Muscle layer of duodenum (tissue), 2 donors: ENCODE measurements around the gene SCN4B.

Source experiments
- H3K27ac ChIP-seq: one replicate; pipeline ENCODE4 v1.7.0; 2013; ENCODE audit warnings: mild to moderate bottlenecking, low read length
- H3K27me3 ChIP-seq: one replicate; pipeline ENCODE4 v1.7.0; 2013; ENCODE audit warnings: low read depth, mild to moderate bottlenecking, control low read depth, low read length
- H3K36me3 ChIP-seq, 2 donors: one replicate each; pipeline ENCODE4 v1.7.0; 2013; ENCODE audit warnings: low read length in 2 of 2, control low read depth in 1 of 2, mild to moderate bottlenecking in 1 of 2; ENCODE audit not compliant: insufficient read depth in 2 of 2, control insufficient read depth in 1 of 2
- H3K4me1 ChIP-seq, 2 donors: one replicate each; pipeline ENCODE4 v1.7.0; 2013; ENCODE audit warnings: low read length in 2 of 2, mild to moderate bottlenecking in 2 of 2, control low read depth in 1 of 2, moderate library complexity in 1 of 2; ENCODE audit not compliant: insufficient read depth in 2 of 2, control insufficient read depth in 1 of 2
- H3K4me3 ChIP-seq, 2 donors: one replicate each; pipeline ENCODE4 v1.7.0; 2013; ENCODE audit warnings: low read length in 2 of 2, low read depth in 1 of 2, mild to moderate bottlenecking in 1 of 2
- H3K9me3 ChIP-seq, 2 donors: one replicate each; pipeline ENCODE4 v1.7.0; 2013; ENCODE audit warnings: low read length in 2 of 2, control low read depth in 1 of 2, mild to moderate bottlenecking in 1 of 2; ENCODE audit not compliant: control insufficient read depth in 1 of 2
- donor health status: healthy.

The SCN4B gene

DNA sequence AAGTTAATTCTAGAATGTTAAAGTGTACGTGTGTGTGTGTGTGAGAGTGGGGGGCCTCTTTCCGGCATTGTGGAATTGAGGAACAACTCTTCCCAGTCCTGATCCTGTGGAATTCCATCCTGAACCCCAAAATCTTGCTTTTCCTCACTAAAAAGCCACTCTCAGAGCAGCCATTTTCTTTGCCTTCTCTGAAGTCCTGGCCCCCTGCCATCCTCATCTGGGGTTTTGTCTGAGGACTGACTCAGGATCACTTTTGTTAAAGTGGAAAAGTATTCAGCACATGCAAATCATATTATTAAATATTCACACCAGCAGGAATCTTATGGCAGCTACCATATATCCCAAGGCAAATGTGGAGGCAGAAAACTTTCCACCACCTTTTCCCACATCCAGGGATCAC is 3.8 kb downstream of the SCN4B start:
- Histone ChIP-seq H3K4me3 (no peak overlapping the region), H3K27ac (no peak overlapping the region), H3K27me3 (peaks cover 18% of the 10 kb centered on the region), H3K36me3 (no peaks in the 10 kb centered on the region), H3K9me3 (no peaks in the 10 kb centered on the region), H3K4me1 (peaks cover 0 to 21% of the 10 kb centered on the region in 2 donors)

- Histone ChIP-seq H3K36me3 (no peaks in the 10 kb centered on the region), H3K4me3 (no peak overlapping the region), H3K9me3 (no peaks in the 10 kb centered on the region), H3K27me3 (peaks cover 14% of the 10 kb centered on the region), H3K4me1 (peaks cover 0 to 20% of the 10 kb centered on the region in 2 donors), H3K27ac (no peak overlapping the region)
Measured at GRCh38 chr11:118148240-118148639, 4.4 kb downstream of the SCN4B start.

DNA sequence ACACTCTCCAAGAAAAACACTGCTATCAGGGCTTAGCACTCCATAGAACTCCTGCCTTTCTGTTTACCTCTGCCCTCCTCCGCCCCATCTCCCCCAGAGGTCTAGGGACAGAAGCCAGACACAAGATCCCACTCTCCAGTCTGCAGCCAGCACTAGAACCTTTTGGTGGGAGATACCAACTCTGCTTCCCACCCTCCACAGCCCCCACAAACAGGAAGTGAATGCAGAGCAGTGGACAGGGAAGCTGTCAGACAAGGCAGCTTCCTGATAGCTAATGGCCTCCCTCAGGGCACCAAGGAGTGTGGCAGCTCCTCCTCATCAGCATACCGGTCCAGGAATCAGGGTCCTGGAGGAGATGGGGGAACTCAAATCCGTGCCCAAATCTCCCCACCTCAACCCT is 5.1 kb downstream of the SCN4B start:
- no peaks in the 10 kb centered on the region for H3K9me3 ChIP-seq
- no peak overlapping the region for H3K27ac ChIP-seq
- H3K4me1 ChIP-seq, result peaks cover 0 to 13% of the 10 kb centered on the region in 2 donors
- no peaks in the 10 kb centered on the region for H3K36me3 ChIP-seq
- peaks cover 13% of the 10 kb centered on the region for H3K27me3 ChIP-seq
- H3K4me3 ChIP-seq, result no peak overlapping the region

DNA sequence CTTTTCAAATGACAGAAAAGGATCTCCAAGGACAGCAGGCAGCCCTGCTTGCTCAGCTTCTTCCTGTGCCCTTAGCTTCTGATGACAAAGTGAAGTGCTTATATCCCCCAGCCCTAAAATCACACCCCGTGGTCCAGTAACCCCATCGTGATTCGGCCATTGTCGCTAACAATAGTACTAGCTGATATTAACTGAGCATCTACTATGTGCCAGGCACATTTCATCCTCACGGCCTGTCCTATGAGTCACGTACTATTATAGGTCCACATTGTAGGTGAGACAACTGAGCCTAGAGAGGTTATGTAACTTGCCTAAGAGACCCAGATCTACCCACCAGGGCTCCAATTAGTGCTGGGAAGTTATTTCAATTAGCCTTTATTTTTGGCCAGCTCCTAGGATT is 6.1 kb downstream of the SCN4B start:
- peaks cover 0 to 4% of the 10 kb centered on the region in 2 donors for H3K4me1 ChIP-seq
- H3K36me3 ChIP-seq, result no peaks in the 10 kb centered on the region
- no peak overlapping the region for H3K27ac ChIP-seq
- H3K27me3 ChIP-seq, result peaks cover 4% of the 10 kb centered on the region
- no peak overlapping the region for H3K4me3 ChIP-seq
- no peaks in the 10 kb centered on the region for H3K9me3 ChIP-seq

- Histone ChIP-seq H3K4me3 (peak overlapping the region; percentile 59 to 87), H3K36me3 (no peaks in the 10 kb centered on the region), H3K9me3 (no peaks in the 10 kb centered on the region), H3K4me1 (no peaks in the 10 kb centered on the region), H3K27ac (no peak overlapping the region), H3K27me3 (no peaks in the 10 kb centered on the region)
Measured at GRCh38 chr11:118145285-118146227, 7.1 kb downstream of the SCN4B start.

GRCh38 chr11:118144301-118145268 is 8.0 kb downstream of the SCN4B start:
- H3K4me1 ChIP-seq, result no peaks in the 10 kb centered on the region
- H3K36me3 ChIP-seq, result no peaks in the 10 kb centered on the region
- no peaks in the 10 kb centered on the region for H3K27me3 ChIP-seq
- H3K4me3 ChIP-seq, result peak overlapping the region in 1 of 2 donors; percentile 87
- no peaks in the 10 kb centered on the region for H3K9me3 ChIP-seq
- H3K27ac ChIP-seq, result no peak overlapping the region

DNA sequence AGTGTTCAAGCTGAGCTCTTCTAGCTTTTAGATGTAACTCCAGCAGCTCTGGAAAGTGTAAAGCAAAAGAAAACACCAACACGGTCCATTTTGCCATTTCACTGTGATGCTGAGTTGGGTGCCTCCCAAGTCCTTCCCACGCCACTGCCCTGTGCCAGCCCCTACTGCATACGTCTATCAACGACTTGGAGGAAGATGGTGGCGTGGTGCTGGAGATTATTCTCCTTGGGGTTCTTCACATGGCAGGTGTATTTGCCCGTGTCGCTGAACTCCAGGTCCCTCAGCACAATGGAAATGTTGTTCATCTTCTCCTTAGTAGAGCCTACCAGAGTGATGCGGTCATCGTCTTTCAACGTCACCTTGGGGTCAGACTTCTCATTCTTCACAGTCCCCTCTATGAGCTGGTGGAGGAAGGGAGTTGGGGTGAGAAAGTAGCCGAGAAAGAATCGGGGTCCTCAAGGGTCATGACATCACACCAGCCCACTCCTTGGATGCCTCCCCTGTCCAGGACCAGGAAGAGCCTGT is 8.9 kb downstream of the SCN4B start:
- Histone ChIP-seq H3K4me3 (no peak overlapping the region), H3K27me3 (no peaks in the 10 kb centered on the region), H3K27ac (no peak overlapping the region), H3K4me1 (no peaks in the 10 kb centered on the region), H3K9me3 (no peaks in the 10 kb centered on the region), H3K36me3 (no peaks in the 10 kb centered on the region)

- no peaks in the 10 kb centered on the region for H3K27me3 ChIP-seq
- no peak overlapping the region for H3K27ac ChIP-seq
- no peak overlapping the region for H3K4me3 ChIP-seq
- H3K9me3 ChIP-seq, result no peaks in the 10 kb centered on the region
- H3K36me3 ChIP-seq, result no peaks in the 10 kb centered on the region
- no peaks in the 10 kb centered on the region for H3K4me1 ChIP-seq
Measured at GRCh38 chr11:118142809-118143208, 9.8 kb downstream of the SCN4B start.

DNA sequence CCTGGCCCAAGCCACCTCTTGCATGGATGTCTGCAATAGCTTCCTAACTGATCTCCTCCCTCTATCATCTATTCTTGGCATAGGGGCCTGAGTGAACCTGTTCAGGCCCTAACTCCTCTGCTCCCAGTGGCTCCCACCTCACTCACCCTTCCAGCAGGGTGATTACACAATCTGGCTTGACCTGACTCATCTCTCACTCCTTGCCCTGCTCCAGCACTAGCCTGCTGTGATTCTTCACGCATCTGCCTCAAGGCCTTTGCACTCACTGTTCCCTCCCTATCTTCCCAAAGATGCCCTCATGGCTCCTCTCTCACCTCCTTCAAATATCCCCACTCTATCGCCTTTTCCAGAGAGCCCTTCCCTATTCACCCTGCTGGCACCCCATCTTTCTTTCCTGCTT is 10.5 kb downstream of the SCN4B start:
- Histone ChIP-seq H3K27ac (no peak overlapping the region), H3K9me3 (no peaks in the 10 kb centered on the region), H3K4me3 (no peak overlapping the region), H3K36me3 (no peaks in the 10 kb centered on the region), H3K4me1 (no peaks in the 10 kb centered on the region), H3K27me3 (no peaks in the 10 kb centered on the region)

- Histone ChIP-seq H3K9me3 (no peaks in the 10 kb centered on the region), H3K4me3 (no peak overlapping the region), H3K4me1 (no peaks in the 10 kb centered on the region), H3K36me3 (no peaks in the 10 kb centered on the region), H3K27me3 (no peaks in the 10 kb centered on the region), H3K27ac (no peak overlapping the region)
Measured at GRCh38 chr11:118139578-118139977, 13.0 kb downstream of the SCN4B start.

DNA sequence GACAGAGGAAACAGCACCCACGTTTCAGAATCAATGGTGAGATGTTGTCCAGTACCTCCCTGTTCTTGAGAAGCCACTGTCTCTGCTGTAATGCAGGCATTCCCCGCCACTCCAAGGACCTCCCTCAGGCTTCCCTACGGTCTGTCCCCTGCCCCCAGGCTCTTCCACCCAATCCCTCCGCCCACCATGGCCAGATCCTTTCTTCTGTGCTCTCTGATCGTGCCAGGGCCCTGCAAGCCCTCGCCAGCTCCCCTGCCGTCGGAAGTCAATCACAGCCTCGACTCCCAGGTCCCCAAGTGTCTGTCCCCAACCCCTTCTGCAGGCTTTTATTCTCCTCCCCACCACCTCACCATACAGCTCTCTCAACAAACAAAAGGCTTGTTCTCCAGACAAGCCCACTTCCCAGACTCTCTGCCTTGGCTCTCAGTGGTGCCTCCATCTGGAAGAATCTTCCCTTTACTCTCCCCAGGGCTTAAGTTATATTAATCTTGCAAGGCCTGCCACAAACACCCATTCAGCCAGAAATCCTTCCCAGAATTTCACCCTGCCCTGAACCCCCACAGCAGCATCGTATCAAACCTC is 13.7 kb downstream of the SCN4B start:
- Histone ChIP-seq H3K27me3 (no peaks in the 10 kb centered on the region), H3K4me3 (no peak overlapping the region), H3K36me3 (no peaks in the 10 kb centered on the region), H3K4me1 (no peaks in the 10 kb centered on the region), H3K9me3 (no peaks in the 10 kb centered on the region), H3K27ac (no peak overlapping the region)
